Vein endothelial cell (primary cell): ENCODE results near the gene LCLAT1. TPM values are rescaled to one million over a fixed set of nuclear protein-coding genes. Genes with fewer than 3 reads are reported as not detected.

Experiments
- small RNA-seq: library from RNA; depleted of rRNA; stranded (forward); fragments of <200 nt; gene quantifications from one replicate; pipeline ENCODE3, GENCODE V24; 2012
- total RNA-seq: library from RNA; depleted of rRNA; stranded (reverse); fragments of >200 nt; gene quantifications from 2 replicates; pipeline ENCODE4 v1.2.3, GENCODE V29; 2012

Gene LCLAT1
- 22.5 and 27.4 TPM in 2 replicates for total RNA-seq

GRCh38 chr2:30447149-30448045, at the start of gene LCLAT1:
Gene LCLAT1, plus strand, starts transcription at chr2:30447246. Its CDS starts 78,345 bp downstream, at chr2:30525591.

Small RNA genes within 50 kb of the gene (small RNA-seq; reads per million reads assigned to genes)
- gene AC073255.1: not detected

Other genes starting within 250 kb of the LCLAT1 start
- gene LBH, start 215.7 kb upstream of the LCLAT1 start, total RNA-seq: 23.0 and 41.2 TPM in 2 replicates